ENCODE results near the gene FEM1A. TPM values are rescaled to one million over a fixed set of nuclear protein-coding genes. Genes with fewer than 3 reads are reported as not detected.

FEM1A gene
- total and polyA plus RNA-seq, 10 of the 15 experiments (the other 5 are each of a cell fraction or from before 2014, with no cell fraction given): 0.27 to 17.4 (median 3.8) TPM

GRCh38 chr19:4815426-4816201, 24.1 kb downstream of the FEM1A start (continued):
- TF ChIP-seq ZNF592 (IDR thresholded peaks at IDR 0.05): no peak
- TF ChIP-seq RUNX3 (IDR thresholded peaks at IDR 0.05; ENCODE audit: low read length): no peak
- TF ChIP-seq GATAD2B (conservative IDR thresholded peaks at IDR 0.05; ENCODE audit: low read depth): no peak
- no peak for TF ChIP-seq IRF5 (IDR thresholded peaks at IDR 0.05; ENCODE audit: borderline replicate concordance)
- TF ChIP-seq PAX5 (IDR thresholded peaks at IDR 0.05; ENCODE audit: borderline replicate concordance, low read depth, low read length): no peak
- no peak; the same call in 1 of the 2 replicates for TF ChIP-seq ZBED1 (IDR thresholded peaks at IDR 0.05; ENCODE audit: borderline replicate concordance)
- no peak for TF ChIP-seq RELB (IDR thresholded peaks at IDR 0.05; ENCODE audit: low read depth)
- TF ChIP-seq NFXL1 (IDR thresholded peaks at IDR 0.05; ENCODE audit: borderline replicate concordance): no peak
- TF ChIP-seq NKRF (conservative IDR thresholded peaks at IDR 0.05): no peak
- no peak for TF ChIP-seq ZNF622 (IDR thresholded peaks at IDR 0.05)
- peak; percentile 83 for TF ChIP-seq HCFC1 (IDR thresholded peaks at IDR 0.05; ENCODE audit: low read length)
- peak; percentile 78 for TF ChIP-seq SIX5 (IDR thresholded peaks at IDR 0.05; ENCODE audit: low read depth, low read length, severe bottlenecking)
- TF ChIP-seq ZBTB33 (IDR thresholded peaks at IDR 0.05): no peak
- TF ChIP-seq MLLT1 (IDR thresholded peaks at IDR 0.05): no peak
- TF ChIP-seq USF1 (IDR thresholded peaks at IDR 0.05; ENCODE audit: borderline replicate concordance, extremely low read length, insufficient read depth, low read depth, low read length): peak; percentile 91

Measured in GM12878 (cell line).